SU-DHL-6 (cell line): ENCODE data around the gene CTF1.

ENCODE experiments used
- CTCF ChIP-seq: fragments of 200-600 bp; sonication (generic); IDR thresholded peaks from one replicate; pipeline ENCODE4 v1.5.1; 2017; ENCODE audit warnings: antibody characterized with exemption, mild to moderate bottlenecking, low read length, moderate library complexity; ENCODE audit not compliant: insufficient read depth, poor library complexity, severe bottlenecking
- EZH2phosphoT487 ChIP-seq: fragments of 200-600 bp; sonication (generic), shearing (Covaris generic); conservative IDR thresholded peaks from 2 replicates; pipeline ENCODE4 v1.6.1; 2018; ENCODE audit warnings: mild to moderate bottlenecking, antibody characterized with exemption, low read length, moderate library complexity, mixed read lengths

- TF ChIP-seq CTCF = no peak
- no peak for TF ChIP-seq EZH2phosphoT487
Measured at GRCh38 chr16:30910427-30911029, 14.1 kb downstream of the CTF1 start.
